Stomach (tissue), 4 donors: ENCODE data around the gene RNASET2.

Source experiments
- CTCF ChIP-seq, 7 experiments: fragments of 450-650 bp in 4 of 7; fragments of 200-600 bp in 3 of 7; sonication (generic) in 3 of 7; IDR thresholded peaks; one replicate each; pipeline ENCODE4 v1.5.1; 2016 to 2019; ENCODE audit warnings: antibody characterized with exemption in 7 of 7, control low read depth in 2 of 7, mild to moderate bottlenecking in 1 of 7
- EP300 ChIP-seq: sonication (generic); formaldehyde crosslinking; IDR thresholded peaks from one replicate; pipeline ENCODE4 v1.6.1; 2017; ENCODE audit warnings: antibody characterized with exemption
- POLR2A ChIP-seq, 4 donors: fragments of 450-650 bp; IDR thresholded peaks; one replicate each; pipeline ENCODE4 v1.6.1; 2016; ENCODE audit warnings: antibody characterized with exemption in 4 of 4, control low read depth in 2 of 4, mild to moderate bottlenecking in 1 of 4, moderate library complexity in 1 of 4
- POLR2AphosphoS5 ChIP-seq, 3 donors: sonication (generic); formaldehyde crosslinking; IDR thresholded peaks; one replicate each; pipeline ENCODE4 v1.6.1; 2016; ENCODE audit warnings: antibody characterized with exemption in 3 of 3

DNA sequence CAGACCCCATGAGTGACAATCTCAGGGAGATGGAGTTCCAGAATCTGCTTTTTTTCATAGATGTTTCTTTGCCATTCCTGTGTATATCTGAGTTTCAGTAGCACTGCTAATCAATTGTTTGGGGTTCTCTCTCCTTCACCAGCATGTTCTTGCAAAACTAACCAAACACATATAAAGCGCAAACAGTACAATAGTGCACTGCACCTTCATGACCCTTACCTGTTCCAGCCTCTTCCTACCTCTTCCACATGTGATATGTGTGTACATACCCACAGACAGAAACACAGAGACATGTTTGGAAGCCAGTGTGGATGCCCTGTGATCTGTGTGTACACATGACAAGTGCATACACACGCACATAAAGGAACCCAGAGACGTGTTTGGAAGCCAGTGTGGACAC is 41.0 kb upstream of the RNASET2 start:
- TF ChIP-seq POLR2A (IDR thresholded peaks at IDR 0.05) (no peak), CTCF (IDR thresholded peaks at IDR 0.05) (no peak), EP300 (no peak), POLR2AphosphoS5 (IDR thresholded peaks at IDR 0.05) (no peak)
